MCF 10A (cell line): ENCODE data around the gene OR52J3. TPM values are rescaled to one million over a fixed set of nuclear protein-coding genes. Genes with fewer than 3 reads are reported as not detected.
A peak's percentile ranks its signal among the peaks of the same experiment; 100 is the strongest.

Source experiments
- BruUV-seq: library from RNA; stranded (reverse); fragments of 400-500 nt; replicated peaks from 2 replicates; lab custom pipeline; 2021; lab: Mats Ljungman, UMichigan
- CTCF ChIA-PET: fragments of 300-600 bp; sonication (Branson Sonifier 250); formaldehyde crosslinking; extraction: SDS; loops from one replicate; lab custom pipeline; 2021; ENCODE audit warnings: antibody characterized with exemption, inconsistent platforms; lab: Yijun Ruan, JAX
- POLR2A ChIA-PET: fragments of 300-600, 350-650 bp; sonication (Branson Sonifier 250); formaldehyde crosslinking; extraction: SDS; loops from one replicate; lab custom pipeline; 2020; ENCODE audit warnings: antibody characterized with exemption, inconsistent platforms; lab: Yijun Ruan, JAX
- DNase-seq: peaks from one replicate; pipeline ENCODE4 v3.0.0-alpha.2; 2018; ENCODE audit not compliant: unreplicated experiment
- H3K27ac Mint-ChIP-seq: one replicate; pipeline ENCODE4 v1.8.0; 2022; ENCODE audit warnings: mild to moderate bottlenecking, low read depth, mixed read lengths; ENCODE audit not compliant: unreplicated experiment
- H3K27me3 Mint-ChIP-seq: one replicate; pipeline ENCODE4 v1.8.0; 2022; ENCODE audit warnings: mixed read lengths; ENCODE audit not compliant: insufficient read depth, unreplicated experiment
- H3K36me3 Mint-ChIP-seq: one replicate; pipeline ENCODE4 v1.8.0; 2022; ENCODE audit warnings: mild to moderate bottlenecking, moderate library complexity, mixed read lengths; ENCODE audit not compliant: insufficient read depth, unreplicated experiment
- H3K4me1 Mint-ChIP-seq: one replicate; pipeline ENCODE4 v1.8.0; 2022; ENCODE audit warnings: mixed read lengths; ENCODE audit not compliant: insufficient read depth, unreplicated experiment
- H3K4me3 Mint-ChIP-seq: one replicate; pipeline ENCODE4 v1.8.0; 2022; ENCODE audit warnings: mild to moderate bottlenecking, moderate library complexity, mixed read lengths; ENCODE audit not compliant: unreplicated experiment
- H3K9me3 Mint-ChIP-seq: one replicate; pipeline ENCODE4 v1.8.0; 2022; ENCODE audit warnings: mixed read lengths; ENCODE audit not compliant: unreplicated experiment
- CTCF ChIP-seq: fragments of 200-600 bp; IDR thresholded peaks from one replicate; pipeline ENCODE4 v1.8.0; 2022; ENCODE audit warnings: antibody characterized with exemption, mild to moderate bottlenecking; ENCODE audit not compliant: unreplicated experiment
- intact Hi-C: fragments of 100-400 bp; cut with micrococcal nuclease; formaldehyde crosslinking; loops from 2 replicates; pipeline ENCODE4 v1.14.1; 2022
- total RNA-seq: library from RNA; stranded (reverse); gene quantifications from 2 replicates; pipeline ENCODE4 v1.2.3, GENCODE V29; 2022

Gene OR52J3
- total RNA-seq, 1 experiment from 2014 or later, result not detected

GRCh38 chr11:5038341-5038740, 8.0 kb upstream of the OR52J3 start:
- Mint-ChIP-seq H3K4me1 (peaks cover 5% of the 10 kb centered on the region), H3K4me3 (no peak overlapping the region), H3K36me3 (no peaks in the 10 kb centered on the region), H3K9me3 (no peaks in the 10 kb centered on the region), H3K27me3 (peaks cover 20% of the 10 kb centered on the region), H3K27ac (no peak overlapping the region)
- DNase-seq, result no peak
- POLR2A ChIA-PET, result interaction anchor here (0.7 to 0.8 kb wide), 2 partner anchors 111 to 458 kb away, joined by 5 to 6 read pairs; no protein-coding TSS in a partner anchor
- no TSS peak for BruUV-seq
- CTCF ChIA-PET, result interaction anchor here (0.7 to 1.2 kb wide), 2 partner anchors 8 to 34 kb away, joined by 4 read pairs; no protein-coding TSS in a partner anchor
- no peak for TF ChIP-seq CTCF
- intact Hi-C loops, result loop anchor here (10.0 kb wide), 1 partner anchor 56 kb away; no protein-coding TSS in a partner anchor

- Mint-ChIP-seq H3K36me3 (no peaks in the 10 kb centered on the region), H3K4me1 (peaks cover 5% of the 10 kb centered on the region), H3K27ac (no peak overlapping the region), H3K9me3 (no peaks in the 10 kb centered on the region), H3K27me3 (peaks cover 21% of the 10 kb centered on the region), H3K4me3 (no peak overlapping the region)
- DNase-seq, result no peak
- ChIA-PET POLR2A (no interaction called here), CTCF (interaction anchor here (0.8 to 1.2 kb wide), 2 partner anchors 84 to 414 kb away, joined by 3 to 4 read pairs; no protein-coding TSS in a partner anchor)
- BruUV-seq, result no TSS peak
- TF ChIP-seq CTCF, result no peak
- intact Hi-C loops, result no loop called here
Observed at GRCh38 chr11:5040876-5041275, 5.5 kb upstream of the OR52J3 start.

- no TSS peak for BruUV-seq
- Mint-ChIP-seq H3K27me3 (peaks cover 25% of the 10 kb centered on the region), H3K9me3 (no peaks in the 10 kb centered on the region), H3K4me3 (no peak overlapping the region), H3K4me1 (peaks cover 5% of the 10 kb centered on the region), H3K27ac (no peak overlapping the region), H3K36me3 (no peaks in the 10 kb centered on the region)
- ChIA-PET POLR2A (no interaction called here), CTCF (interaction anchor here (1.2 kb wide), 1 partner anchor 416 kb away, joined by 4 read pairs; no protein-coding TSS in a partner anchor)
- no peak for TF ChIP-seq CTCF
- peak; percentile 8 for DNase-seq
- intact Hi-C loops, result no loop called here
Observed at GRCh38 chr11:5042091-5042490, 4.2 kb upstream of the OR52J3 start.

GRCh38 chr11:5043380-5043779, 2.9 kb upstream of the OR52J3 start:
- Mint-ChIP-seq H3K27ac (no peak overlapping the region), H3K36me3 (no peaks in the 10 kb centered on the region), H3K9me3 (no peaks in the 10 kb centered on the region), H3K27me3 (peaks cover 26% of the 10 kb centered on the region), H3K4me3 (no peak overlapping the region), H3K4me1 (peaks cover 5% of the 10 kb centered on the region)
- intact Hi-C loops, result no loop called here
- BruUV-seq, result no TSS peak
- CTCF ChIA-PET, result interaction anchor here (0.5 to 1.1 kb wide), 3 partner anchors 52 to 764 kb away, joined by 3 to 4 read pairs (median 3); no protein-coding TSS in a partner anchor
- POLR2A ChIA-PET, result no interaction called here
- no peak for TF ChIP-seq CTCF
- peak; percentile 50 for DNase-seq
